Calu3 (cell line): ENCODE results near the gene KANSL1. TPM values are rescaled to one million over a fixed set of nuclear protein-coding genes. Genes with fewer than 3 reads are reported as not detected.

Source experiments
- BruUV-seq: library from RNA; stranded (reverse); fragments of 400-500 nt; replicated peaks from 2 replicates; lab custom pipeline; 2021; lab: Mats Ljungman, UMichigan
- CTCF ChIA-PET: fragments of 300-600 bp; sonication (Branson Sonifier 250); formaldehyde crosslinking; loops from one replicate; lab custom pipeline; 2022; ENCODE audit warnings: antibody characterized with exemption; lab: Charles Lee
- DNase-seq: peaks from one replicate; pipeline ENCODE4 v3.0.0; 2022
- H3K27ac Mint-ChIP-seq: one replicate; pipeline ENCODE4 v1.8.0; 2022; ENCODE audit warnings: mixed read lengths; ENCODE audit not compliant: unreplicated experiment
- H3K27me3 Mint-ChIP-seq: one replicate; pipeline ENCODE4 v1.8.0; 2022; ENCODE audit warnings: mixed read lengths; ENCODE audit not compliant: unreplicated experiment
- H3K36me3 Mint-ChIP-seq: one replicate; pipeline ENCODE4 v1.8.0; 2022; ENCODE audit warnings: mild to moderate bottlenecking, moderate library complexity, mixed read lengths; ENCODE audit not compliant: insufficient read depth, unreplicated experiment
- H3K4me1 Mint-ChIP-seq: one replicate; pipeline ENCODE4 v1.8.0; 2022; ENCODE audit warnings: mild to moderate bottlenecking, low read depth, mixed read lengths; ENCODE audit not compliant: unreplicated experiment
- H3K4me3 Mint-ChIP-seq: one replicate; pipeline ENCODE4 v1.8.0; 2022; ENCODE audit warnings: mild to moderate bottlenecking, low read depth, moderate library complexity, mixed read lengths; ENCODE audit not compliant: unreplicated experiment
- H3K9me3 Mint-ChIP-seq: one replicate; pipeline ENCODE4 v1.8.0; 2022; ENCODE audit warnings: low read depth, mixed read lengths; ENCODE audit not compliant: unreplicated experiment
- CTCF ChIP-seq: fragments of 200-600 bp; IDR thresholded peaks from one replicate; pipeline ENCODE4 v1.8.0; 2022; ENCODE audit warnings: antibody characterized with exemption; ENCODE audit not compliant: unreplicated experiment
- intact Hi-C: fragments of 100-400 bp; cut with micrococcal nuclease; formaldehyde crosslinking; loops from one replicate; pipeline ENCODE4 v1.10.0; 2022; ENCODE audit not compliant: unreplicated experiment
- total RNA-seq: library from RNA; stranded (reverse); gene quantifications from 2 replicates; pipeline ENCODE4 v1.2.3, GENCODE V29; 2022

KANSL1 gene
- total RNA-seq, 1 experiment from 2014 or later = 190 TPM

DNA sequence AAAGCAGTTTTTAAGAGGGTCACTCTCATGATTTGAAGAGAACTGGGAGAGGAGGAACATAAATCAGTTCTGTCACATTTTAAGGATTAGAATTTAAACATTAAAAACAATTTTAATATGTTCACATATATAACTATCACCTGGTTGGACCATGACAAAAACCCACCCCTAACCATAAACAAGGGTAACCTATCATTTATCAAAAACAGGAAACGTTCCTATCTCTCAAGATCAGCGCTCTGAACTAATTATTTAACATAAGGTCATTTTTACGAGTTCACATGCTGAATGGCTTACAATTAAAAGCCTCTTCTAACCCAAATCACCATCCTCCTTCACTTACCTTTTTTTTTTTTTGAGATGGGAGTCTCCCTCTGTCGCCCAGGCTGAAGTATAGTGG, 45.0 kb downstream of the KANSL1 start:
- Mint-ChIP-seq H3K36me3 (peaks cover 48% of the 10 kb centered on the region), H3K4me1 (peaks cover 70% of the 10 kb centered on the region), H3K27me3 (no peaks in the 10 kb centered on the region), H3K9me3 (no peaks in the 10 kb centered on the region), H3K27ac (no peak overlapping the region), H3K4me3 (no peak overlapping the region)
- TF ChIP-seq CTCF = no peak
- intact Hi-C loops = loop anchor here (10.0 kb wide), 1 partner anchor 137 kb away; no protein-coding TSS in a partner anchor
- CTCF ChIA-PET = interaction anchor here (1.1 kb wide), 1 partner anchor 45 kb away, joined by 7 read pairs; the partner anchor contains the start of gene KANSL1
- BruUV-seq = no TSS peak
- DNase-seq = no peak

- CTCF ChIA-PET = no interaction called here
- Mint-ChIP-seq H3K36me3 (peaks cover 48% of the 10 kb centered on the region), H3K27ac (no peak overlapping the region), H3K27me3 (no peaks in the 10 kb centered on the region), H3K9me3 (no peaks in the 10 kb centered on the region), H3K4me3 (no peak overlapping the region), H3K4me1 (peaks cover 60% of the 10 kb centered on the region)
- no TSS peak for BruUV-seq
- no peak for DNase-seq
- intact Hi-C loops = loop anchor here (10.0 kb wide), 1 partner anchor 138 kb away; no protein-coding TSS in a partner anchor
- no peak for TF ChIP-seq CTCF
Observed at GRCh38 chr17:46147296-46147695, 45.9 kb downstream of the KANSL1 start.

GRCh38 chr17:46144246-46144645, 49.0 kb downstream of the KANSL1 start:
- peaks cover 54% of the 10 kb centered on the region for H3K36me3 Mint-ChIP-seq
- no peak for TF ChIP-seq CTCF
- intact Hi-C loops = loop anchor here (10.0 kb wide), 1 partner anchor 141 kb away; no protein-coding TSS in a partner anchor
- CTCF ChIA-PET = interaction anchor here (0.7 to 3.6 kb wide), 4 partner anchors 11 to 23 kb away, joined by 4 to 22 read pairs (median 6); no protein-coding TSS in a partner anchor
- H3K27ac Mint-ChIP-seq = no peak overlapping the region
- no TSS peak for BruUV-seq
- no peak for DNase-seq
- H3K27me3 Mint-ChIP-seq = no peaks in the 10 kb centered on the region
- H3K9me3 Mint-ChIP-seq = no peaks in the 10 kb centered on the region
- H3K4me3 Mint-ChIP-seq = no peak overlapping the region
- peaks cover 59% of the 10 kb centered on the region for H3K4me1 Mint-ChIP-seq

GRCh38 chr17:46143827-46144236, 49.4 kb downstream of the KANSL1 start:
- H3K4me3 Mint-ChIP-seq = no peak overlapping the region
- peaks cover 63% of the 10 kb centered on the region for H3K4me1 Mint-ChIP-seq
- H3K27me3 Mint-ChIP-seq = no peaks in the 10 kb centered on the region
- DNase-seq = no peak
- H3K27ac Mint-ChIP-seq = no peak overlapping the region
- TF ChIP-seq CTCF = no peak
- H3K9me3 Mint-ChIP-seq = no peaks in the 10 kb centered on the region
- BruUV-seq = no TSS peak
- intact Hi-C loops = loop anchor here (10.0 kb wide), 1 partner anchor 141 kb away; no protein-coding TSS in a partner anchor
- CTCF ChIA-PET = interaction anchor here (0.5 to 3.6 kb wide), 4 partner anchors 13 to 23 kb away, joined by 3 to 22 read pairs (median 9); no protein-coding TSS in a partner anchor
- H3K36me3 Mint-ChIP-seq = peaks cover 54% of the 10 kb centered on the region
